Renal cortical epithelial cell (primary cell): Measurements from ENCODE around the gene RAPGEF2. TPM values are rescaled to one million over a fixed set of nuclear protein-coding genes. Genes with fewer than 3 reads are reported as not detected.
"Not testable (repeated sequence)": the region's sequence is repeated elsewhere in the genome, so short reads cannot be mapped to it uniquely, and the experiment has no call there.

ENCODE experiments used
- DNase-seq: peaks from one replicate; pipeline ENCODE4 v3.0.0-alpha.2; 2011; ENCODE audit warnings: low read depth
- total RNA-seq: library from RNA; depleted of rRNA; stranded (reverse); fragments of >200 nt; gene quantifications from 2 replicates; pipeline ENCODE4 v1.2.3, GENCODE V29; 2014

RAPGEF2 gene
- total RNA-seq, 1 donor from 2014 or later: 66.9 TPM

DNA sequence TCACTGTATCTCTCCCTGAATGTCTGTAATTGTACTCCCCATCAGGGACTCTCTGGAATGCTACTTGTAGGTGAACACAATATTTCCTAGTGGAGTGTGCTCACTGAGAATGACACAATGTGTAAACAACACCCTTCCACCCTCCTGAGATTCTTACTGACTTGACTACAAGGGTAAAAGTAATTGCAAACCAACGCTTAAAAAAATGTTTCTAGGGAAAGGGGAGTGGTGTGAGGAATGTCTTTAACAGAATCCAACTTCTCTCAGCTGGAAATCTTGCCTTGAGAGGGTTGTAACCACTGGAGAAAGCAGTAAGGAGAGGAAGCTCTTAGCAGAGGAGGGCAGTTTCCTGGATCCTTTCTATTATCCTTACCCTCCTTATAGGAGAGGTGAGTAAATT lies 5.1 kb upstream of the RAPGEF2 start:
- peak; percentile 58 for DNase-seq

DNA sequence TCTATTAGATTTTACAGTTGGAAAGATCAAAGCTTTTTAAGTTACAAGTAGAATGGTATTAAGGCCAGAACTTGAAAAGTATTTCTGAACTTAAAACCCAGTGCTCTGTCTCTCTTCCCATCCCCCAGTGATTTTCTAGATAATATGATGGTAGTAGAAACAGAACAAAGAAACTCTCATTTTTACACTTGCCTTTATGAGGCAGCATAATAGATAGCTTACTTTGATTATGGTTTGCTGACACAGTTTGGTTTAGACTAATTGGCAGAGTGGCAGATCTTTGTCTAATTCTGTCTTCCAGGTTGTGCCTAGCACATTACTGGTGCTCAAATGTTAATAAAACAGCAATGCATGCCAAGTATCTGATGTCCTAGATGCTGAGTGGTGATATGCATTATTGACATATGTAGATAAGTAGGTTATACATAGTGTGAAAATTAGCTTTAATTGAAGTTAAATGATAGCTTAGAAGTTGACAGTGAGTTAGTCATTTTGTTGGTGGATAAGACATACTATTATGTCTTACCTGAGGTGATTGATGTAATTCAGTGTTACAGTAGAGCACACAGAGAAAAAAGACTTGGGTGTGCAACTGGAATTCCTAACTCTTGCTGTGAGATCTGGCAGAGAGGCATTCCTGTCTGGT lies 4.3 kb upstream of the RAPGEF2 start:
- no peak for DNase-seq

DNA sequence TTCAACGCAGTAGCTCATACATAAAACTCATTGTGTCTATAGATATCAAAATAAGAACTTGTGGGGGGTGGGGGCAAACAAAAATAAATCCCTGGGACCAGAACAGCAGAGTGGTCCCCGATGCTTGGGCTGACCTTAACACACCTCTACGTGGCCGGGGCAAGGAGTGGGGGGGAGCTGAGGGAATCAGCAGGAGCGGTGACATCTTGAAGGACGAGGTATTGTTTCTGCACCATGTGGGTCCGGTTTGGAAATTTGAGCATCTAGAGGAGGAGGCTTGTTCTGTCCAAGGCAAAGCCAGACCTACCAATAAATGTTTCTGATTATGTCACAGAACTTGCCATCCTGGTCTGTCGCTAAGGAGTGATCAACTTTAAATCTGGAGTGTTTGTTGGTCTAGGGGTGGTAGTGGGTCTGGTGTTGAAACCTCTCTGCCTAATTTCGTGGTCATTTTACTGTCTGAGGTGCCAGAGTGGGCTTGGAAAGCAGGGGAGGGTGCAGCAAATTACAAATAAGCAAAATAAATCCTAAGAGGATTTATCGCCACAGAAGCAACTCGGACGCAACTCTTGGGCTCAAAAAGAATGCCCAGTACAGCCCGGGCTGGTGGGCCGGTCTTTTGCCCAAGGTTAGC lies 774 bp upstream of the RAPGEF2 start:
- DNase-seq: no peak

DNA sequence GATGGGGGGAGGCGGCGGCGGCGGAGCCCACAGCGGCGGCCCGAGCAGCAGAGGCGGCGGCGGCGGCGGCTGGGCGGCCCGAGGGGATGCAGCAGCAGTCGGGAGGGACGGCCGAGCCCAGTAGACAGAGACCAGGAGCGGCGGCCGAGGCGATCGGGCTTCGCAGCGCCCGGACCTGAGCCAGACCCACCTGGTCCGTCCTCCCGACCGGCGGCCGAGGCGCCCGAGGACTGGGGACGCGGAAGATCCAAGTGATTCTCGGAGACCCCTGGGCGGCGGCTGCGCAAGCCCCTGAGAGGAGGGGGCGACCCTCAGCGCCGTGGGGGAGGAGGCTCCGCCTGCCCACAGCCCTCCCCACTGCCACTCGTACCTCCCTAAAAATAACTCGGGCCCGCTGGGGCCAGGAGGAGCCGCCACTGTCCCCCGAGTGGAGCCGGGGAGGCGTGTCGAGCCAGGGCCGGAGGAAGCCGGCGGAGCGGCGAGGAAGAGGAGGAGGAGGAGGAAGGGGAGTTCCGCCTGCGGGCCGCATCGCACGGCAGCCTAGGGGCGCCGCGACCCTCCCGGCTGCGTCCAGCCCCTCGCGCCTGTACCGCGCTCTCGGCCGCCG lies 608 bp downstream of the RAPGEF2 start:
- DNase-seq: no peak

DNA sequence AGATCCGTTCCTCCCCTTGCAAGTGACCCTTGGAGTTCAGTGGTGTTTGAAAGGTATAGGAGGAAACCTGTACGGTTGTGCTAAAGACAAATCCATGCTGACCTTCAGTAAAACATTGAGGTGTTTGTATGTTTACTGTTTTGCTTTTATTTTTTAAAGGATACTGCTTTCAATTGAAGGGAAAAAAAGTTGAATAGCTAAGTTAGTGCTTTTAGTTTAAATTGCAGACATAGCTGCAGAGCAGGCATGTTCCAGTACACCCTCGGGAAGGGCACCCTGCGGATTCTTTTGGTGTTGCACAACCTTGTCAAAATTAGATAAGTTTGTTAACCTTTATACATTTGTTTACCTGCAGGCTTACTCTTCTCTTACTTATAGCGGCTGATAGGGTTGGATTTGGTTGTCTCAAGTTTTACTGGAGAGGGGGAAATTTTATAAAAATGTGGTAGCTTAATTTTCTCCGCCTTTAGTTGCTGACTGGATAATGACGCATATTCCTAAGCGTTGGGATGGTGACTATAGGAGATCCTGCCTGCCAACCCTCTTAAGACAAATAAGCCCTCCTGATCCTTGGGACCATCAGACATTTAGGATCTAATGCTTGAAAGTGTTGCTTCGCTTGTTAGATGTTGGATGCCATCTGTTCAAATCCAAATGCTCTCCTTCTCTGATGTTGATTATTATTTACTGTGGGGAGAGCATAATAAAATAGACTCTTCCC lies 2.0 kb downstream of the RAPGEF2 start:
- DNase-seq: peak; percentile 39

DNA sequence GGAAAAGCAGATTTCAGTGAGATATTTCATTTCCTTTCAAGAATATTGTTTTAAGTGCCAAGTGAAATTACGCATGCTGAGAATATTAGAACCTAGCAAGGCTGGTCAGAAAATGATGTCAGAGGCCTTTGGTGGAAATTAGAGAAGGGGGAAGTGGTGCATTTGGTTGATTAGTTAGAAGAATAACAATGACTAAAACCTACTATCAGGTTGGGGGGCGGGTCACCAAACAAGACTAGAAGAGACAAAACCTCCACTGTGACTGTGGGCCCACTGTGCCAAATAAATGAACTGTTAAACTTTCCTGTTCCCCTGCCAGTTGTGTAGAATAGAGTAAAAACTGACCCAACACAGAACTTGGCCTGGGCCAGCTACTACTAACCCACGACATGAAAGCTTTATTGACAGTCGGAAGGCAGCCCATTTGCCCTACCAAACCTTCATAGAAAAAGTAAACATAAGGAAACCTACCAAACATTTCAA lies 2.9 kb downstream of the RAPGEF2 start:
- DNase-seq: peak; percentile 41

DNA sequence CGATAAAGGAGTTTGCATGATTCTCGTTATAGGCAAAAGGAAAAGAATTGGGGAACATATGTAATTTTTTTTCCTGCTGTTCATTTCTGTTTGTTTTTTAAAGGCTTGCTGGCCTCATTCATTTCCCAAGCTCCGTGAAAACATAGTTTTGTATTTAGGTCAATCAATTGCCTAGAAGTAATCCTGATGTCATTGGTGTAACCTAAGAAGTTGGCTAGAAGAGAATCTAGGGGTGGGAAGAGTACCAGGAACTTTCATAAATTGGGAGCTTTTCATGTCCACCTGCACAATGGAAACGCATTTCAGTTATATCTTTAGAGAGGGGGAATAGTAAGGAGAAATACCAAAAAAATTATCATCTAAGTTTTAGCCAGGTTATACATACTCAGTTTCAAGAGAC lies 3.8 kb downstream of the RAPGEF2 start:
- no peak for DNase-seq

DNA sequence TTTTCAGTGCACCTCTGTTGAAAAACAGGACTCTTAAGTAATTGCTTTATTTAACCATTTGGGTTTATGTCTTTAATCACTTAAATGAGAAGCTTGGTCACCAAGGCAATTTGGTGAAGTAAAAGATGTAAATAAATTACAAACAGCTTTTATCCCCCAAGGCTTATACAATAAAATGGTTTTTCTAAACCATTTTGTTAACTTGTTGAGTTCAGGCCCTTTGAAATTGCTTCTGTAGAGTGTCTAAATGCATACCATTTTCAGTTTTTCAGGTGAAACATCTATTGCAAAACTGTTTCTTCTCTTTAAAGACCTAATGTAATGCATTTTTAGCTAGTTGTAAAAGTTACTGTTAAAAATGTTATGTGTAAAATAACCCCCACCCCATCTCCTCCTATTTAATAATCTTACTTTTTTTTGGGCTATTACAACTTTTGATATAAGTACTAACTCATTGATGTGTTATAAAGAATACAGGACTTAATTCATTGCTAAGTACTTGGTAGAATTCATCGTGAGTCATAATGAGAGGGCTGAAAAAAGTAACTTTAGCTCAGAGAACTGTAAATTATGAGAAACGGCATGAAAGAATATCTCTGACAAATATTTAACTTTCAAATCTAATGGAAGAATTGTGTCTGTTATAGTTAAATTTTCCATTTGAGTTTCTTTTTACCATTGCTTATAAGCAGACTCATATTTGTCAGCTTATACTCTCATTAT lies 4.5 kb downstream of the RAPGEF2 start:
- DNase-seq: peak; percentile 51

DNA sequence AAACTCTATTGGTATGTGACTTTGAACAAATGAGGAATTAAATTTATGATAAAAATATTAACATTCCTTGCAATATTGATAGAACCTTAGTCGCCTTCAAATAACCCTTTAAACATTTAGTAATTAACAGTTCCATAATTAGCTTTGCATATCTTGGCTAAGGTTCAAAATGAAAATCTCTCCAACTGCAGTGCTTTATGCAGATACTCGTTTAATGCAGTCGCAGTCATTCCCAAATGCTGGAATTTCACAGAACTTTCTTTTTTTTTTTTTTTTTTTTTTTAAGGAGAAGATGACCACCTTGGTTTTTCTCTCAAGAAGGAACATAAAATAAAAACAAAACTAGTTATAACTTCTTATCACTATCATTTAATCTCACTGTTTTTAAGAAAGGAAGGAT lies 5.2 kb downstream of the RAPGEF2 start:
- no peak for DNase-seq

DNA sequence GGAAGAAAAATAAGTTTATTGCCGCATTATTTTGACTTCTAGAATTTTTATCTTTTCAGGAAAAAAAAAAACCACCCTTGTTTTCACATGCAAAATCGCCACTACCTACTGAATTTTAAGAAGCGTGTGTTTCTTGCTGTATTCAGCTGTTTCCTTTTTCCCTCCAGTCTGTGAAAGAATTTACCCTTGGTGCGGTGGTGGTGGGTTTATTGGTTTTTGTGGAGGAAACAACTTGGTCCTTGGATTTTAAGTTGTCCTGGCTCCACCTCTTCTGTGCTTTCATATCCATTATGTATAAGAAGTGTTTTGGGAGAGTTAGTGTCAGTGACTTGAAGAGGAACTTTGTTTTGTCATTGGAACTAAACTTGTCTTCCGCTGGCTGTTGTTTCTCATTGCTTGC lies 8.1 kb downstream of the RAPGEF2 start:
- no peak for DNase-seq

DNA sequence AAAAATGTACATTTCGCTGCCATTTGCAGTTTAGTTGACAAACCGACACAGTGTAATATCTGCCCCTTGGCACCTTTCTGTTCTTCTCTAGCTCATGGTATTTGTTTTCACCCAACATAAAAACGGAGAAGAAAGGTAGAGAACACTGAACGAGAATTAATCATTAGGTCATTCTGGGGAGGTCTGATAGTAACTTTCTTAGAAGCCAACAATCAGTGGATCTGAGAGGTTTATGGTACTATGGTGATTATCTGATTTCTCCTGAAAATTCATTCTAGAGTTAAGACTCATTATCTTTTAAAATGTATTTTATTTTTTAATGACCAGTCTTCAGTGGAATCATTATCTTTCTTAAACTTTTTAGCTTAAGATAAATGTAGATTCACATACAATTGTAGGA lies 8.5 kb downstream of the RAPGEF2 start:
- no peak for DNase-seq

DNA sequence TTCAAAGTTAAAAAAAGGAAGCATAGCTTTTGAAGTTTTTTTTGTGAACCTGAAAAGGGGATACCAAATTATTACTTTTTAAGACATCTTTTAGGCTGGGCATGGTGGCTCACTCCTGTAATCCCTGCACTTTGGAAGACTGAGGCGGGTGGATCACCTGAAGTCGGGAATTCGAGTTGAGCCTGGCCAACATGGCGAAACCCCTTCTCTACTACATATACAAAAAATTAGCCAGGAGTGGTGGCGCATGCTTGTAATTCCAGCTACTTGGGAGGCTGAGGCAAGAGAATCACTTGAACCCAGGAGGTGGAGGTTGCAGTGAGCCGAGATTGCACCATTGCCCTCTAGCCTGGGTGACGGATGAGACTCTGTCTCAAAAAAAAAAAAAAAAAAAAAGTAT lies 10.5 kb downstream of the RAPGEF2 start:
- DNase-seq: not testable (repeated sequence)

DNA sequence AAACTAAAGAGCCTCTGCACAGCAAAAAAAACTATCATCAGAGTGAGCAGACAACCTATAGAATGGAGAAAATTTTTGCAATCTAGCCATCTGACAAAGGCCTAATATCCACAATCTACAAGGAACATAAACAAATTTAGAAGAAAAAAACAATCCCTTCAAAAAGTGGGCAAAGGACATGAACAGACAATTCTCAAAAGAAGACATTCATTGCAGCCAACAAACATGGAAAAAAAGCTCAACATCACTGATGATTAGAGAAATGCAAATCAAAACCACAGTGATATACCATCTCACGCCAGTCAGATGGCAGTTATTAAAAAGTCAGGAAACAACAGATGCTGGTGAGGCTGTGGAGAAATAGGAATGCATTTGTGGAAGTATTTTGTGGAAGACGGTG lies 13.2 kb downstream of the RAPGEF2 start:
- not testable (repeated sequence) for DNase-seq

DNA sequence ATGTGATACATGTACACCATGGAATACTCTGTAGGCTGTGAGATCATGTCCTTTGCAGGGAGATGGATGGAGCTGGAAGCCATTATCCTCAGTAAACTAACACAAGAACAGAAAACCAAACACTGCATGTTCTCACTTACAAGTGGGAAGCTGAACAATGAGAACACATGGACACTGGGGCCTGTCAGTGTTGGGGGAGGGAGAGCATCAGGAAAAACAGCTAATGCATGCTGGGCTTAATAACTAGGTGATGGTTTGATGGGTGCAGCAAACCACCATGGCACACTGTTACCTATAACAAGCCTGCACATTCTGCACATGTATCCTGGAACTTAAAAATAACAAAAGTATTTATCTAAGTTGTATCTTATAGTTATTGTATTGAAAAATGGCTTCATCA lies 13.8 kb downstream of the RAPGEF2 start:
- not testable (repeated sequence) for DNase-seq

DNA sequence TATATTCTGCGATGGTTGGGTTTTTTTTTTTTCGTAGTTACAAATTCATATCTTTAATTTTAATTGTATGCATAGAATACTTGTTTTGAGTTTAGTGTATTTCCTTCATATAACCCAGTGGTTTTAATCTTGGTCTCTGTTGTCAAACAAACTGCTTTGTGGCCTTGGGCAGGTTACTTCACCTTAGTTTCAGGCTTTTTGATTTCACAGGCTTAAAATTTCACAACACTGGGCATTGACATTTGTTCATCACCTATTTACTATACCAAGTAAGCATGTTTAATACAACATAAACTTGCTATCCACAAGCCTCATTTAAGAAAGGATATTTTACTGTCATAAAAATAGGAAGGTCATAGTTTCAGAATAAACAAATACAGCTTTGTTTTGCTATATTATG lies 14.7 kb downstream of the RAPGEF2 start:
- DNase-seq: no peak

DNA sequence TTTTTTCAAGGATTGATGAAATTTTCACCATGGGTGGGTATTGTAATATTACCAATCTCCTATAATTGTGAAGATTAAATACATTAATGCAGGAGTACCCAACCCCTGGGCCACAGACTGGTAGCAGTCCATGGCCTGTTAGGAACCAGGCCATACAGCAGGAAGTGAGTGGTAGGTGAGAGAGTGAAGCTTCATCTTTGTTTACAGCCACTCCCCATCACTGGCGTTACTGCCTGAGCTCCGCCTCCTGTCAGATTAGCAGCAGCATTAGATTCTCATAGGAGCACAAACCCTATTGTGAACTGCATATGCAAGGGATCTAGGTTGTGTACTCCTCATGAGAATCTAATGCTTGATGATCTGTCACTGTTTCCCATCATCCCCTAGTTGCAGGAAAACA lies 15.1 kb downstream of the RAPGEF2 start:
- no peak for DNase-seq

DNA sequence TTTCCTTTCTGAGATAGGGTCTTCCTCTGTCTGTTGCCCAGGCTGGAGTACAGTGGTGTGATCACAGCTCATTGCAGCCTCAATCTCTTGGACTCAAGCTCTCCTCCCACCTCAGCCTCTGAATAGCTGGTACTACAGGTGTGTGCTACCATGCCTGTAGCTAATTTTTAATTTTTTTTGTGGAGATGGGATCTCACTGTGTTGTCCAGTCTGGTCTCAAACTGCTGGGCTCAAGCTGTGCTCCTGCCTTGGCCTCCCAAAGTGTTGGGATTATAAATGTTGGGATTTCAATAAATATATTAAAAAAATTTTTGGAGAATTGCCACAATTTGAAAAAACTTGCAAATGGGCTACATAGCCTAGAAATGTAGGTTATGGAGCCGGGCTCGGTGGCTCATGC lies 18.5 kb downstream of the RAPGEF2 start:
- no peak for DNase-seq

DNA sequence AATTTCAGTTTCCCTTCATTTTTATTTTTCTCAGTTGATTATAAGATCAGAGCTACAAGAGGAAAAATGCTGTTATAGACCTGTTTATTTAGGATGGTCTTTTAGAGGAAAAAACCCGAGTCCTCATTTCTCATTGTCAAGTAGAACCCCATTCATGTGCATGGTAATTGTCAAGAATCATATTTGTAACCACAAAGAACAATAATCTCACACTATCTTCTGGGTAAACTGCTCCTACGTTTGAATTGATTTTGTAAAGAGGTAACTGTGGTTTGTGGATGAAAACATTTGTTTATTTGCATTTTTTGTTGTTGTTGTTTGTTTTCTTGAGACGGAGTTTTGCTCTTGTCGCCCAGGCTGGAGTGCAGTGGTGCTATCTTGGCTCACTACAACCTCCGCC lies 23.8 kb downstream of the RAPGEF2 start:
- no peak for DNase-seq

DNA sequence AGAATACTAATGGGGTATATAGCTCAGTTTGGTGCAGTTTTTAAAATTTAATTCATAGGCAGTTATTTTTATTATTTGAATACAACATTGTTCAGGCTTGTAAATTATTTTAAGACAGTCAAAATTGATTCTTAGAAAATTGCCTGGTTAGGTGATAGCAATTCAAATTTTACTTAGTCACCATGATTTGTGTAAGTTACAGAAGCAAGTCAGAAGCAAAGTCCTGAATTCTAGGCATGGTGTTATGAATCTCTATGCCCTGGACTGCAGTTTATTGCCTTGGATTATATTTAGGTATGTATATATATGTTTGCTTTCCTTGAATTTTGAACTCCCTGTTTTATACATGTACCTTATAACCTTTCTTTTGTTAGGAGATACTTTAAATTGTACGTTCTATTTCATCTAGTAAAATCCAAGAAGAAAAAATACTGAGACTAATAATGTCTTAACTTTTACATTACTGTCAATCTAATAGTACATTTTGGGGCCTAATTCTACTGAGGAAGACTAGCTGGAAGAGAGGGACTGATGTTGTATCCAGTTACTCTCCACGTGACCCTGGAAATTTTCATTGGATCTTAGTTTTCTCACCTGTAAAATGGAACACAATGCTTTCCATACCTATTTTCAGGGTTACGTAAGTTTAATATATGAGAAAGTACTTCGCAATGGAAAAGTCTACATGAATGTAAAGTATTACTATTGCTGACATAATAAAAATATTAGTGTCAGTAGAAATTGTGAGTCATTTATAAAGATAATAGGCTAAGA lies 25.1 kb downstream of the RAPGEF2 start:
- no peak for DNase-seq

DNA sequence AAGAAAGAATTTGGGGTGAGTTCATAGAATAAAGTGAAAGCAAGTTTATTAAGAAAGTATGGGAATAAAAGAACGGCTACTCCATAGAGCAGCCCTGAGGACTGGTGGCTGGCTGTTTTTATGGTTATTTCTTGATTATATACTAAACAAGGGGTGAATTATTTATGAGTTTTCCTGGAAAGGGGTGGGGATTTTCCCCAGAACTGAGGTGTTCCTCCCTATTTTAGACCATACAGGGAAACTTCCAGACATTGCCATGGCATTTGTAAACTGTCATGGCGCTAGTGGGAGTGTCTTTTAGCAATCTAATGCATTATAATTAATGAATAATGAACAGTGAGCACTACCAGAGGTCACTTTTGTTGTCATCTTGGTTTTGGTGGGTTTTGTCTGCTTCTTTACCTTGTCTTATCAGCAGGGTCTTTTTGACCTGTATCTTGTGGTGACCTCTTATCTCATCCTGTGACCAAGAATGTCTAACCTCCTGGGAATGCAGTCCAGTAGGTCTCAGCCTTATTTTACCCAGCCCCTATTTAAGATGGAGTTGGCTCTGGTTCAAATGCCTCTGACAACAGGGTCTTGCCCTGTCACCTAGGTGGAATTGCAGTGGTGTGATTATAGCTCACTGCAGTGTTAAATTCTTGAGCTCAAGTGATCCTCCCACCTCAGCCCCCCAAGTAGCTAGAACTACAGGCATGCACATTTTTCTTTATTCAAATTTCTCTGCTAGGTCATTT lies 27.1 kb downstream of the RAPGEF2 start:
- DNase-seq: peak; percentile 18

DNA sequence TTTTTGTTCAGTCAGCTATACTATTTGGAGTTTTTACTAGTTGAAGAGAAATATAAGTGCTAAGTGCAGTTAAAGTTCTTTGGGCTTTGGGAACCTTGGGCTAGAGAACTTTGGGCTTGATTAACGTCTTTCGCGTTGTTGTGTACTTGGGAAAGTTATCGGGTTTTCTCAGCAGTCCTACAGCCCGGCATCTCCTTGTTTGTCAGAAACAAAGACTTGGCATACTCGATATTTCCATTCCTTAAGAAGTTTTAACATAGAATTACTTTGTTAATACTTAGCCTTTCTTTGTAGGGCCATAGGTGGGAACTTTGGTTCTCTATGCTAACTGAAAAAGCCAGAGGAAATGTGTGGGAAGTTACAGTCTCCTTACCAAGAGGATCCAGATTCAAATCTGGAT lies 28.7 kb downstream of the RAPGEF2 start:
- no peak for DNase-seq
